CD4-positive, alpha-beta T cell treated with Interleukin-6 at 100 ng/mL for 8 hours (primary cell): ENCODE data around the gene DNAI7.

Experiments
- DNase-seq: peaks from one replicate; pipeline ENCODE4 v3.0.0-alpha.2; 2020; ENCODE audit warnings: mixed read lengths, low spot score

The DNAI7 gene

GRCh38 chr12:25195056-25195971 is at the start of gene DNAI7, which contains the start of gene ETFRF1:
Gene DNAI7, minus strand, starts transcription at chr12:25195160. Its CDS starts 82 bp downstream, at chr12:25195078.
Gene ETFRF1, plus strand, starts transcription at chr12:25195237. Its CDS starts 8,720 bp downstream, at chr12:25203957.
- peak; percentile 91 for DNase-seq

DNA sequence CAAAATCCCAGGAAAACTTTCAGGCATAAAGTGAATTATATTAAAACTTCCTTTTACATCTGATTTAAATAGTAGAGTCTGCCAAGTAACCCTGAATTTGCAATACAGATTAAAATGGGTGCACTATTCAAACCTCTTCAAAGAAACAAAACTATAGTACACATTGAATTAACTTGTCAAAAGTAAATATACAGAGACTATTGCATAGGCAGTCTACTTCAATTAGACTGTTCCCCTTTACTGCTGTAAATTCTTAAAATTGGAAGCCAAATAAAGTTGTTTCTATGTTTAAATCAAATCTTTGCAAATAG is 48.7 kb upstream of the DNAI7 start:
- no peak for DNase-seq

DNA sequence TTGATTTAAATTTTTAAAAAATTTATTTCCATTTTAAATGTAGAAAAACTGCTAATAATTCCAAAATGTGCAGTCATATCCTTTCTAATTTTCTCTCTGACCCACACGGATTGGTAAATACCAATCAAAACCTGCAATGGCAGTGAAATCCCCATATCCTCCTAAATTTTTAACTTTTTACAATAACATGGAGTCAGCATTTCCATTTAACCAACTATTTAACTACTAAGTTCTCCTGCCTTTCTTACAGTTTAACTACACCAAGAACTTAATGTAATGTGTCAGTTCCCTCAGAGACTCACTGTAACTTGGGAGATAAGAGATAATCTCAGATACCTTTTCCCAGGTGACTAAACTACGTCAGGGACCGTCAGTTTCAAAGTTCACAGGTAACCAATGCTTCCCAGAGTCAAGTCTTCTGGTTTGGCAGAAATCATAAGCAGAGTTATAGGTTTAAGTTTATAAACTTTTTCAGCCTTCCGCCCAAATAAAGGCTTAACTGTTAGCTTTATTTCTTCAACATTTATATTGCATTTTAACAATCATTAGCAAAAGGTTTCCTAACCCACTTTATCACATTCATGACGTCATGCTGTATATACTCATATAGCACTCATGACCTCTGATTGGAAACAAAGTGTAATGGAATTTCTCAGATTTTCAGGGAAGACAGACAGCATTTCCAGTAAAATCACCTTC is 48.2 kb upstream of the DNAI7 start:
- no peak for DNase-seq

GRCh38 chr12:25241167-25242020 is 46.4 kb upstream of the DNAI7 start:
- peak; percentile 60 for DNase-seq

GRCh38 chr12:25236626-25237025 is 41.7 kb upstream of the DNAI7 start:
- DNase-seq = no peak

DNA sequence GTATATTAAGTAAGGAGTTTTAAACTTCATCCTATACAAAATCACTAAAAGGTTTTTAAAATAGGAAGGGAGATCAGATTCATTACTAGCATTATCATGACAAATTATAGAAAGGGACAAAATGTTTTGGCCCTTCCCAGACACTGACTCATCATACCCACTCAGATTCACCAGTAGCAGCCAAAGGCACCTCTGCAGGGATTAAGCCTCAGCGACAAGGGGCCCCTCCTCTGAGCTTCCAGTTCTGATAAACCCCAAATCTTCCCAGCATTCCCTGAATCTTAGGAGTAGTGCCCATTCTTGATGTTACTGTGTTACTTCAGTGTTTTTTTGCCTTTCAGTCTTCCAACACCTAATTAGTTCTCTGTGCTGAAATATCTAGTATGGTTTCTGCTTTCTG is 41.2 kb upstream of the DNAI7 start:
- no peak for DNase-seq

DNA sequence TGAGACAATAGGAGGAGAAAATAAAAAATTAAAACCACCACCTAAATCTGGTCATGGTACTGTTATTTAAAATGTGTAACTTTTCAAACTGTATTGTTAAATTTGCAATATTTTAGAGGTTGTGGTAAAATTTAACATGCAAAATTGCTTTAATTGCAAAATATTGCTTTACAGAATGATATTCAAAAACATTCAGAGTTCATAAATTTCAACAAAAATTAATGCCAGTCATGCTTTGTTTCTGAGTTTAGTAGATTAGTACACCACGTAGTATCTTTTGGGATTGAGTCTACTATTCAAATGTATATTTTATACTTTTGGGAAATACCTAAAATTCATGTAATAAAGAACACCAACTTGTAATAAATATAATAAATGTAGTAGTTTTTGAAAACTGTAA is 18.4 kb upstream of the DNAI7 start:
- DNase-seq = no peak

GRCh38 chr12:25208554-25208953 is 13.6 kb upstream of the DNAI7 start:
- DNase-seq = no peak

DNA sequence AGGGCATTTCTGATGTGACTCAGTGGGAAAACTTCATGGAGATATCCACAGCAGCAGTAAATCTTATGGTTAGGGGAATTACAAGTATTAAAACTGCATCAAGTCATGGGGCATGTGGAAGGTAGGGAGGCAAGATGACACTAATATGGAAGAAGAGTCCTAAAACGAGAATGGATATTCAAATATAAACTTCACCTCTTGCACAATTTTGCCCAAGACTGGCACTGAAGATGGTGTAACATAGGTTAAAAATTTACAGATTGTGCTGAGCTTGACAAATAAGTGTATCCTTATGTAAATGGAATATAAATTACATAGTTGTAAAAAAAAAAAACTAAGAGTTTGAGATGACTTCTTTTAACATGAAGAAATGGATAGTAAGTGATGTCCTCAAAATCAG is 12.9 kb upstream of the DNAI7 start:
- DNase-seq = no peak

GRCh38 chr12:25207411-25207810 is 12.5 kb upstream of the DNAI7 start:
- no peak for DNase-seq

DNA sequence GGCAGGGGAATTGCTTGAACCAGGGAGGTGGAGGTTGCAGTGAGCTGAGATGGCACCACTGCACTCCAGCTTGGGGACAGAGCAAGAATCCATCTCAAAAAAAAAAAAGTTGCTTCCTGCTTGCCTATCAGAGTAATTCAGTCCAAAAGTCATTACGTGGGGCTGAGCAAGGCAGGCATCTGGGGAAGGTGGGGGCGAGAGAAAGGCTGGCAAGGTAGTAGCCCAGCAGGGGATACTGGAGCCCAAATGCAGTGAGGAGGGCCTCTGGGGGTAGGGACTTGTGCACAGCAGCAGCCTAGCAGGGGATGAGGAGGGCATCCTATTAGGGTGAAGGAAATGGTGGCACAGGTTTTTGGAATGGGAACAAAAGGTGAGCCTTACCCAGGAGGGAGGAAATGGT is 7.2 kb upstream of the DNAI7 start:
- no peak for DNase-seq

- DNase-seq = no peak
These were observed 5.7 kb upstream of the DNAI7 start for GRCh38 chr12:25200703-25201102.

DNA sequence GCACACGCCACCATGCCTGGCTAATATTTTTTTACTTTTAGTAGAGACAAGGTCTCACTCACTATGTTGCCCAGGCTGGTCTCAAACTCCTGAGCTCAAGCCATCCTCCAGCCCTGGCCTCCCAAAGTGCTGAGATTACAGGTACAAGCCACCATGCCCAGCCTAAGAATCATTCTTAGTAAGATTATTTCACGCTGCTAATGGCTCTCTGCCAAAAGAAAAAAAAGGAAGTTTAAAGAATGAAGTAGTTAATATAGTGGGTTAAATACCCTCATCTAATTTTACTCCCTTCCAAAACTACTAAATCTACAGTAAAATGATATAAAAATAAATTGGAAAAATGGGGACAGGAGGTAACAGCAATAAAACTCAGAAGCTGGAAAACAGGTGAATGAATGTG is 2.6 kb upstream of the DNAI7 start:
- no peak for DNase-seq

DNA sequence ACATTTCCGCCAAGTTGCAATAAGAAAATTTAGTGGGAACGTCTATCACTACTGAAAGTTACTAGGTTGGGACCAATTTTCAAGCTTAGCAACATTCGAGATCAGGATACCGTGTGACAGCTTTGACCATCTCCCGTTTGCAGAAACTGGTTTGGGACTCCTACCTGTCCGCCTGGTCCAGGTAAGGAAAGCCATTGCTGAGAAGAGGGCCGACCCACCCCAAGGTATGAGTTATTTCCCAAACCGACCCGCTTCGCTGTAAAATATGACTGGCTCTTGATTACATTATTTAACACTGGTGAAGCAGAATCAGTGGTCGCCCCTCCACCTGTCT is 271 bp downstream of the DNAI7 start:
- no peak for DNase-seq

DNA sequence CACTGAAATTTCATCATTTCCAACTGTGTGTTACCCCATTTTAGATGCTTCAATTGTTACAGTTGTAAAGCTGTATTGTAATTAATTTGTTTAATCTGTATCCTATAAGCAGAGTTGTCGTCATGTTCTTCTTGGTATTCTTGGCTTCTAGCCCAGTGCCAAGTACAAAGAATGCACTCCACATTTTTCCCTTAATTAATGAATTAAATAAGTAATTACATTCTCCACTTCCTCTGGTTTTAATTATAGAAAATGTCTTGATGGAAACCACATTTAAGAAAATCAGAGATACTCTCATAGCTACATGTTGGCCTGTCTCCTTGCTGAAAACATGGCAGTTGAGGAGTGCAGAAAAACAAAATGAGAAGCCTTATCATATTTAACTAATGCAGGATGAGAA is 746 bp downstream of the DNAI7 start:
- DNase-seq = no peak

- DNase-seq = no peak
These were observed 4.2 kb downstream of the DNAI7 start for GRCh38 chr12:25190793-25191192.

DNA sequence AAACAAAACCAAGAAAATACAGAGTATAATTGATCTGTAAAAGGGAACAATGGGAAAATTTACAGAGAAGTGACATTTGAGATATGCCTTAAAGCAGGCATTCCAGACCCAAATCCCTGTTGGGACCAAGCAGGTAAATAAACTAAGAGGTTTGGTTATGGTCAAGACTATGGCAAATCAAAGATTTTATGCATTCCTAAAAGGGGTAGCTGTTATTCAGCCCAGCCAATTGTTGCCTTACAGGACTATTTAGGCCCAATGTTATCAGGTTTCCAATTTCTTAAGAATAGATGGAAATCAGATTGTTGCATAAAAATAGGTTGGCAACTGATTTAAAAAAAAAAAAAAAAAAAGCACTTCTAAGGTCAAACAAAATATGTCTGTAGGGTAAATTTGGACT is 5.3 kb downstream of the DNAI7 start:
- DNase-seq = no peak

- no peak for DNase-seq
These were observed 7.2 kb downstream of the DNAI7 start for GRCh38 chr12:25187781-25188180.

- DNase-seq = peak; percentile 27
These were observed 8.1 kb downstream of the DNAI7 start for GRCh38 chr12:25186788-25187402.

- peak; percentile 32 for DNase-seq
These were observed 8.7 kb downstream of the DNAI7 start for GRCh38 chr12:25186038-25186787.

GRCh38 chr12:25184132-25184531 is 10.8 kb downstream of the DNAI7 start:
- DNase-seq = no peak
